Memory B cell (primary cell): ENCODE measurements around the gene SELENOS.

Source experiments
- ATAC-seq: fragments of 150-1000 bp; cut with Tn5 transposase; 2 replicates; pipeline ENCODE4 v1.10.0; 2021; ENCODE audit warnings: low read depth, mild to moderate bottlenecking, moderate library complexity
- DNase-seq, 2 donors: peaks; one replicate each; pipeline ENCODE4 v3.0.0; 2022; ENCODE audit warnings: low spot score in 2 of 2
- H3K27ac Mint-ChIP-seq: one replicate; pipeline ENCODE4 v1.8.0; 2022; ENCODE audit warnings: mild to moderate bottlenecking, moderate library complexity, mixed read lengths
- H3K27me3 Mint-ChIP-seq: one replicate; pipeline ENCODE4 v1.8.0; 2022; ENCODE audit warnings: mixed read lengths
- H3K36me3 Mint-ChIP-seq: one replicate; pipeline ENCODE4 v1.8.0; 2022; ENCODE audit warnings: mild to moderate bottlenecking, mixed read lengths
- H3K4me1 Mint-ChIP-seq: one replicate; pipeline ENCODE4 v1.8.0; 2022; ENCODE audit warnings: mixed read lengths
- H3K4me3 Mint-ChIP-seq: one replicate; pipeline ENCODE4 v1.8.0; 2022; ENCODE audit warnings: mild to moderate bottlenecking, moderate library complexity, mixed read lengths
- H3K9me3 Mint-ChIP-seq: one replicate; pipeline ENCODE4 v1.8.0; 2022; ENCODE audit warnings: mixed read lengths

SELENOS gene

DNA sequence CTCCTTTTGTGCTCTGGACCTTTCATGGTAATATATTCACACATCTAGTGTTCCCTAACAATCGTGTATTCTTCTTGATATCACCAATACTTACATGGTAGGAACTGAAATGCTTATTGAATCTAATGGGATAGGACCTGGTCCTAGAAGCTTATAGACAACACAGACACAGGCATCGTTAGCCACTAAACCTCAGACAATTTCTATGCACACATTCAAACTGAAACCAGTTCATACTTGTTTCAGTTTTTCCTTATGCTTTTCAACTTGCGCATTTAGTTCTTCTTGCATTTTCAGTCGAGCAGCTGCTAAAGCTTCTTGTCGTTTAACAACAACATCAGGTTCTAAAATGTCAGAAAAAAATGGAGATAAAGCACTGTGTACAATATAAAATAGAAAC is 2.3 kb downstream of the SELENOS start:
- peaks cover 3% of the 10 kb centered on the region for H3K4me1 Mint-ChIP-seq
- no peak overlapping the region for H3K4me3 Mint-ChIP-seq
- DNase-seq (no peak), ATAC-seq (no peak)
- no peaks in the 10 kb centered on the region for H3K27me3 Mint-ChIP-seq
- H3K9me3 Mint-ChIP-seq, result no peaks in the 10 kb centered on the region
- peaks cover 27% of the 10 kb centered on the region for H3K36me3 Mint-ChIP-seq
- H3K27ac Mint-ChIP-seq, result no peak overlapping the region

DNA sequence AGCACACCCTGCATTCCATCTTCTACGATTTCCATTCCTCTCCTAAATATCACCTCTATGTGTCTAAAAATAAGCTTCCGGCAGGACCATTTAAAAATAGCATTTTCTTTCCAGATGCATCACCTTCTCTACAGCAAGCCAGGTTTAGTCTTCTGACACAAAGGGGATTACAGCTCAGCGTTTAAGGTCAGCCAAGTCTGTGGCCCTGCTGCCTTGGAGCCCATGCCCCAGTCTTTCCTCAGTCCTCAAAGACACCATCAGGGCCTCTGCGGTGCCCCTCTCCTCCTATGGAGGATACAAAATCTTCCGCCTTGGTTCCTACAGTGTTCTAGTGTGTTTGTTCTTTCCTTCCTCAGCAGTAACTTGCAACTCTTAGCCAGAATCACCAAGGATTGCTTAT is 3.8 kb downstream of the SELENOS start:
- Mint-ChIP-seq H3K4me3 (no peak overlapping the region), H3K27ac (no peak overlapping the region), H3K27me3 (no peaks in the 10 kb centered on the region), H3K9me3 (no peaks in the 10 kb centered on the region), H3K4me1 (peaks cover 3% of the 10 kb centered on the region), H3K36me3 (peaks cover 30% of the 10 kb centered on the region)
- DNase-seq (no peak), ATAC-seq (no peak)

DNA sequence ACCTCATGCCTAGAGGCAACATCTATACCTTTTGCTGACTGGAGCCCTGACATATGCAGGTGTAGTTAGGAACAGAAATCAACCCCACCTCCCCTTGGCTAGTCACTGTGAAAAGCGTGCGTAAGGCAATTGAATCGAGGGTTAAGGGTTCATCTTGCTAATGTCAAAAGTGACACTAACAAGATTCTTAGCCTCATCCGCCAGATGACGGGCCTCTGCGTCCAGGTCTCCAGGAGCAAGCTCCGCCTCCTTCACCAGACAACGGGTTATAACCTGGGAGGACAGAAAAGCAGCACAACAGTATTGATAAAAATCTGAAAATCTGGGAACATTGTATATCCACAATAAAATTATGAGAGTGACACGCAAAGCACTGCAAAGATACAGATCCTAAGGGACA is 4.7 kb downstream of the SELENOS start:
- Mint-ChIP-seq H3K36me3 (peaks cover 30% of the 10 kb centered on the region), H3K4me1 (peaks cover 3% of the 10 kb centered on the region), H3K4me3 (no peak overlapping the region), H3K27me3 (no peaks in the 10 kb centered on the region), H3K9me3 (no peaks in the 10 kb centered on the region), H3K27ac (no peak overlapping the region)
- DNase-seq (no peak), ATAC-seq (no peak)

DNA sequence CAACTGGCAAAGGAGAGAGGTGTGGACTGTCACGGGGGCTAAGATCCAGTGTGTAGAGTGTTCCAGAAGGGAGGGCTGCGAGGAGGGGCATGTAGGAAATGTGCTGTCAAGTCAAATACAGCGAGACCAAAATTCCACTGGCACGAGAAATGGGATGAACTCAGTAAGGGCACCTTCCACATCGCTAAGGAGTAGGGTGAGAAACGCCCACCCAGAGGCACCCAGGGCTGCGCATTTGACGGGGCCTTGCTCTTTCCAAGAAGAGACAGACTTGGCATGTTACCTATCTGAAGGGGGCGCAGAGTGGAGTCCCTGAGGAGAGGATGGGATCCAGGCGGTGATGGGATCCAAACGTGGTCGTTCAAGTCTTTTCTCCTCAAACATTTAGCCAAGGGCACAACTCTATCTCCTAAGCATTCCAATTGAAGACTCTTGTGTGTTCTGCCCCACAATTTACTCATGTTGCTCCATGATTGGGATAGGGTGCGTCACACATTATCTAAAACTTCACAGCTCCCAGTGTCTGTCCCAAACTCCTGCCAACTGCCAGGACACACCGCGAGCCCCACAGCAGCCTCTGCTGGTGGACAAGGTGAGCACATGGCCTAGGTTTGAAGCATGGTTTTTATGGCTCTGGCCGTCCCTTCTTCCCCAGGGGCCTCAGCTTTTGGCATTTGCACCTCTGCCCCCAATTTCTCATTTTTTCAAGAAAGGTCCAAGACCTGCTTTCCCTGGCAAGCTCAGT is 7.6 kb downstream of the SELENOS start:
- Mint-ChIP-seq H3K36me3 (peaks cover 27% of the 10 kb centered on the region), H3K27me3 (no peaks in the 10 kb centered on the region), H3K4me1 (no peaks in the 10 kb centered on the region), H3K27ac (no peak overlapping the region), H3K9me3 (no peaks in the 10 kb centered on the region), H3K4me3 (no peak overlapping the region)
- ATAC-seq, result no peak
- DNase-seq, result no peak

DNA sequence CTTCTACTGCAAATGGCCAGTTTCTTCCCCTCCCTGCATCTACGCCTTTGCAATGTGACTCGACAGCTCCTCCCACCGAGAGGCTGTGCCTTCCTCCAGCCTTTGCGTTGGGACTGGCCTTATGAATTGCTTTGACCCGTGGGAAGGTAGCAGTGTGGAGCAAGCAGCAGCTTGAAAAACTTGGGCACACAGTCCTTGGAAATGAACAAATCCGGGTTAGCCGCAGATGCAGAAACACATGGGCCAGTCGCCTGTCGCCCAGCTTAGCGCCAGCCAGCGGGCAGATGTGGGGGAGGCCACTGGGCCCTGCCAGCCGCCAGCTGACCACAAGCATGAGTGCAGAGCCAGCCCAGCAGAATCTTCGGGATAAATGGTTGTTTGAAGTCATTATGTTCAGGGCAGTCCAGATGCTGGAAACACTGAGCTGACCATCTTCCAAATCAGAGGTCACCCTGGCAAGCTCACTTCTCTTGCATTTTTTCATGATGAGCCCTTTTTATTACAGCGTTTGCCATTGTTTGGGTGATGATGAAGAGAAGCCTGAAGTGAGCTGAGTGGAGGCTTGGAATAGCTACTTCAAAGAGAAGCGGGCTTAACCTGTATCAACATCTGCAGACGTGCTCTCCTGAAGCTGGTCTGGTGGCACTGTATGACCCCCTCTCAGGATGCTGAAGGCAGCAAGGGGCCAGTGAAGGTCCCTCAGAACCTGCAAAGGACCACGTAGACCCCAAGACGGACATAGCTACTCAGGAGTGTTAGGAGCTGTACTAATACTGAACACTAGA is 9.8 kb downstream of the SELENOS start:
- Mint-ChIP-seq H3K4me1 (no peaks in the 10 kb centered on the region), H3K36me3 (peaks cover 13% of the 10 kb centered on the region), H3K9me3 (no peaks in the 10 kb centered on the region), H3K27me3 (peaks cover under 1% of the 10 kb centered on the region), H3K4me3 (no peak overlapping the region), H3K27ac (no peak overlapping the region)
- DNase-seq (no peak), ATAC-seq (no peak)

DNA sequence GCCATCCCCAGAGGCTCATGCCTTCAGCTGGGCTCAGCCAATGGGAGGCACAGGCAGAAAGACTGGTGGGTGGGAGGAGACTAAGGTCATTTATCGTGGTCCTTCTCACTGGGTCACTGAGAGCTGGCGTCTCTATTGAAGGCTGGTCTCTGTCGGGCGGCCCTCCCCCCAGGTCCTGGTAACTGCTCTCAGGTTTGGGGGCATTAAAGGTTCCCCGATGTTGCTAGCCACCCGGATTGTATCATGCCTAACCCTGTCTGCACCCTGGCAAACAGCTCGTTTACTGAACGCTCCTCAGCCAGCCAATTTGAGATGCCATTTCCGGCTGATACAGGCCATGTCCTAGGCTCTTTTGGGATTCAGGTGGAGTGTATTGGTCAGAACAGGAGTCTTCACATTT is 10.5 kb downstream of the SELENOS start:
- Mint-ChIP-seq H3K27ac (no peak overlapping the region), H3K4me3 (no peak overlapping the region), H3K27me3 (peaks cover 2% of the 10 kb centered on the region), H3K9me3 (no peaks in the 10 kb centered on the region), H3K36me3 (peaks cover 9% of the 10 kb centered on the region), H3K4me1 (no peaks in the 10 kb centered on the region)
- ATAC-seq (no peak), DNase-seq (no peak)

DNA sequence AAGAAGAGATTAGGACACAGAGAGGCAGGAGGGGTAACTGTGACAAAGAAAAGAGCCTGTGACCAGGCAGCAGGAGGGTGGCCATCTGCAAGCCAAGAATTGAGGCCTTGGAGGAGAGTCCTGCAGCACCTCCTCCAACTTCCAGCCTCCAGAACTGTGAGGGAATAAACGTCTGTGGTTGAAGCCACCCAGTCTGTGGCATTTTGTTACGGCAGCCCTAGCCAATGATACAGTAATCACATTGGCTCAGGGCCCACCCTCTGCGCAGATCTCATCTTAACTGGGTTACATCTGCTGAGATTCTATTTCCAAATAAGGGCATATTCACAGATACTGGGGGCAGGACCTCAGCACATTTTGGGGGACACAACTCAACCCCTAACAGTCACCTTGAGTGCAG is 11.3 kb downstream of the SELENOS start:
- DNase-seq (no peak), ATAC-seq (no peak)
- no peak overlapping the region for H3K27ac Mint-ChIP-seq
- H3K4me1 Mint-ChIP-seq, result no peaks in the 10 kb centered on the region
- peaks cover 3% of the 10 kb centered on the region for H3K36me3 Mint-ChIP-seq
- H3K4me3 Mint-ChIP-seq, result no peak overlapping the region
- H3K9me3 Mint-ChIP-seq, result no peaks in the 10 kb centered on the region
- H3K27me3 Mint-ChIP-seq, result peaks cover 2% of the 10 kb centered on the region

DNA sequence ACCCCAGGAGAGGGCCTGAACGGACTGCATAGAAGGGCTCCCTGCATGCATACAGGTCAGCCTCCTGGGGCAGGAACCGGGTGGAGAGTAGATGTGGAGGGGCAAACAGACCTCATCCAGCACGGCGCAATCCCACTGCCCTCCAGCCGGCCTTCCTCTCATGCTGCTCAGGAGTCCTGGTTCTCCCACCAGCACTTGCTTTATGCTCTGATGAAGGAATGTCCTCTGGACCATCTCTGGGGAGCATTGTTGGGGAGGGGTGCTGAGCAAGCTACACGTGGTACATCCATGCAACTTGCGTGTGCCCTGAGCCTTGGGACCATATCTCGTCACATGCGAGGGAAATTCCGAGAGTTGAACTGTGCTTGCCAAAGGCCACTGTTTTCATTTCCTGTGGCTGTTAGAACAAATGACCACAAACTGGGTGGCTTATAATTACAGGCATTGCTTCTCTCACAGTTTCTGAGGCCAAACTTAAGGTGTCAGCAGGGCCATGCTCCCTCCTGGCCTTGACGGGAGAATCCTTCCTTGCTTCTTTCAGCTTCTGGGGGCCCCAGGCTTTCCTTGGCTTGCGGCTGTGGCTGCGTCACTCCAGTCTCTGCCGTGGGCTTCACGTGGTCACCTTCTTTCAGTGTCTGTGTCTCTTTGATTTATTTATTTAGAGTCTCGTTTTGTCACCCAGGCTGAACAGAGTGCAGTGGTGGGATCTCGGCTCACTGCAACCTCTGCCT is 12.2 kb downstream of the SELENOS start:
- H3K4me1 Mint-ChIP-seq, result no peaks in the 10 kb centered on the region

DNA sequence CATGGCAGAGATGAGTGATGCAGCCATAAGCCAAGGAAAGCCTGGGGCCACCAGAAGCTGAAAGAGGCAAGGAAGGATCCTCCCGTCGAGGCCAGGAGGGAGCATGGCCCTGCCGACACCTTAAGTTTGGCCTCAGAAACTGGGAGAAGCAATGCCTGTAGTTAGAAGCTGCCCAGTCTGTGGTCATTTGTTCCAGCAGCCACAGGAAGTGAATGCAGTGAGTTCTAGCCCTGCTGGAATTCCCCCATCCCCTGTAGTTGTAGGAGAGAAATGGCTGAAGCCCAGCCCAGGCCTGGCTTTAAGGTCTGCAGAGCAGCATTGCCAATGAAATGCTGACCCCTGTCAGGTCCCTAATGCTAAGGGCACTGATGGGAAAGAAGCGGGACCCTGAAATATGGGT is 13.3 kb downstream of the SELENOS start:
- ATAC-seq, result no peak
- Mint-ChIP-seq H3K27ac (no peak overlapping the region), H3K27me3 (peaks cover 3% of the 10 kb centered on the region)

More for the DNA sequence above, 12.2 kb downstream of the SELENOS start:
- H3K27me3 Mint-ChIP-seq, result peaks cover 2% of the 10 kb centered on the region
- no peaks in the 10 kb centered on the region for H3K9me3 Mint-ChIP-seq
- peaks cover 3% of the 10 kb centered on the region for H3K36me3 Mint-ChIP-seq
- ATAC-seq (no peak), DNase-seq (no peak)
- no peak overlapping the region for H3K27ac Mint-ChIP-seq
- no peak overlapping the region for H3K4me3 Mint-ChIP-seq

DNA sequence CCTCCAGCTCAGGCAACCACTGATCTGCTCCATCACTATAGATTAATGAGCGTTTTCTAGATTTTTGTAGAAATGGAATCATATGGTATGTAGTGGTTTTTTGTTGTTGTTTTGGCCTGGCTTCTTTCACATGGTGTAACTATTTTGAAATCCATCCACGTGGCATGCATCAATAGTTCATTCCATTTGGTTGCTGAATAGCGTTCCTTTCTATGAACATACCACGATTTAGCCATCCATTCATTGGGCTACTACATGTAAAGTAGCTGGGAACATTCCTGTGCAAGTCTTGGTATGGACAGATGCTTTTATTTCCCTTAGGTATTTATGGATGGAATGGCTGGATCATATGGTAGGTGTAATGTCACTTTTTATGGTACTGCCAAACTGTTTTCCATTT is 14.7 kb downstream of the SELENOS start:
- H3K36me3 Mint-ChIP-seq, result no peaks in the 10 kb centered on the region
- H3K27me3 Mint-ChIP-seq, result peaks cover 3% of the 10 kb centered on the region
- ATAC-seq (no peak), DNase-seq (no peak)
- H3K27ac Mint-ChIP-seq, result no peak overlapping the region
- H3K9me3 Mint-ChIP-seq, result no peaks in the 10 kb centered on the region
- H3K4me3 Mint-ChIP-seq, result no peak overlapping the region
- H3K4me1 Mint-ChIP-seq, result no peaks in the 10 kb centered on the region

More for the DNA sequence above, 13.3 kb downstream of the SELENOS start:
- Mint-ChIP-seq H3K9me3 (no peaks in the 10 kb centered on the region), H3K36me3 (peaks cover 1% of the 10 kb centered on the region), H3K4me3 (no peak overlapping the region), H3K4me1 (no peaks in the 10 kb centered on the region)
- no peak for DNase-seq

DNA sequence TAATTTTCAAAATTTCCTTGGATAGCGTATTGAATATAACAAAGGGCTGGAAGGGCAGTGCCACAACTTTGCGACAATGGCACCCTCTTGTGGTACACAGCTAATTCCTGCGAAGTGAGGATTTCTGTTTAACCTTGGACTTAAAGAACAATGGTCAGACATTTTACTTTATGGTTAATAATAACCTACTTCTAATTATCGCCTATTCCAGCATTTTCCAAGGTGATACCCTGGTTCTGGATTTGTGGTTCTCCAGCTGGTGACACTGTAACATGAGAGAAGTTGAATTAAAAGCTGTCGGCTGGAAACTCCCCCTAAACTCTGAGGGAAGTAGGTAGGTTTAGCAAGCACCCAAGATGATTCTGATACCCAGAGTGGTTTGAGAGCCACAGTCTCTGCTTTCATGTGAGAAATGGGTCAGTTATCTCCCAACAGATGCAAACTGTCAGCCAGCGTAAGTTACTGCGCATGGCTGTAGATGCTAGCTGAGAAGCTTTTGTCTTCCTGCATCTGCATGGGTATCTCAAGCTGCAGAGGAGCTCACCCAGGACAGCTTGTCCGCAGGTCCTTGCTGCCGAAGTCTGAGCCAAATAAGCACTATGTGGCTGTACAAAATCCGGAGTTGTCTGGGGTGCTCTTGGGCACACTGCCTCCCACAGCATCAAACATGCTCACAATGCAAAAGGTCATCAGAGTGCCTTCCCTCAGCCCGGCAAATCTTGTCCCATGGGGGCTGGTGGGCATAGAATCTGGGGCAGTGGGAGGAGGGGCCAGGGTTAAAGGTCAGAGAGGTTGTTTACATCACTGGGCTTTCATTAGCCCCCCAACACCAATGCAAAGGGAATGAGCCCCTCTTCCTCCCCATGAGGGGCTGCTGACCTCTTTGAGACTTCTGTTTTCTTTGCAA is 18.8 kb downstream of the SELENOS start:
- DNase-seq (peak in 1 of 2 donors; percentile 46), ATAC-seq (peak; percentile 74)
- no peaks in the 10 kb centered on the region for H3K4me1 Mint-ChIP-seq
- no peaks in the 10 kb centered on the region for H3K36me3 Mint-ChIP-seq
- no peak overlapping the region for H3K4me3 Mint-ChIP-seq
- peaks cover 3% of the 10 kb centered on the region for H3K27me3 Mint-ChIP-seq
- no peak overlapping the region for H3K27ac Mint-ChIP-seq
- H3K9me3 Mint-ChIP-seq, result no peaks in the 10 kb centered on the region

DNA sequence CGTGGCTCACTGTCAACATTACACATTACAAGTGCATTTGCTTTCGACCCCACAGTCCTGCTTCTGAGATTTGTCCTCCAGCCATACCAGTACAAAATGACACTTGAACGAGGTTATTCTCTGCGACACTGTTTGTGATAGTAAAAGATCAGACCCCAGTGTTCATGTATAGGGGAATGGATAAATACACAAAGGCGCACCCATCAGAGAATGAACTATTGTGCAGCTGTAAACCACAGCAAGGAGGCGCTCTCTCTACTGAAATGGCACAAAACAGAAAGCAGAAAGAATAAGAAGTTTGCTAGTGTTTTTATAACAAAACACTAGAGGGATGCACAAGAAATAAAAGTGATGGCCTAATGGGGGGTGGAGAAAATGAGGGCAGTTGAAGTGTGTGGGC is 20.5 kb downstream of the SELENOS start:
- no peak overlapping the region for H3K27ac Mint-ChIP-seq
- no peaks in the 10 kb centered on the region for H3K36me3 Mint-ChIP-seq
- peaks cover 2% of the 10 kb centered on the region for H3K27me3 Mint-ChIP-seq
- ATAC-seq (no peak), DNase-seq (no peak)
- no peak overlapping the region for H3K4me3 Mint-ChIP-seq
- H3K9me3 Mint-ChIP-seq, result no peaks in the 10 kb centered on the region
- H3K4me1 Mint-ChIP-seq, result peaks cover 7% of the 10 kb centered on the region

DNA sequence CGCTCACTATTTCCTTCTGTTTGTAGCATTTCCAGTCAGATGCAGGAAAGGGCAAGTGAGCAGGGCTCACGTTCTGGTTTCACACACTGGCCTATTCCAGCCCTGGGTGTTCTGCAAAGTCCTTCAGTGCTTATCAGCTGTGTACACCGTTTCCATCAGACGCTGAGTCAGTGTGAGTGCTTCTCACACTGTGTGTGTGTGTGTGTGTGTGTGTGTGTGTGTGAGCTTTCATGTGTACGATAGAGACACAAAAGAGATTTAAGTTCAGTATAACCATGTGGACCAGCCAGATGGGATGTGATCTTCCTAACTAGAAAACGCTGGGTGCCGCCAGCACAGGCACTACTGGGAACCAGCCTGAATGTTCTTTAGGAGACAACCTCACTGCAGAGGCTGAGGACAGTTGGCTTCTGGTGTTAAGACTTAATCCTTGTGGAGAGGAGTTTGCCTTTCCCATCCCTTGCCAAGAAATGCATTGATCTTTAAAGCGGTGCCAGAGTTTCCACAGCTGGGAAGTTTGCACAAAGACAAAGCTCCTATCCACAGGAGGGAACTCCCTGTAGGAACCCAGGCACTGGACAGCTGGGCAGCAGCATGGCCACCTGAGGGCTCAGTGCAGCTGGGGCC is 21.6 kb downstream of the SELENOS start:
- Mint-ChIP-seq H3K4me3 (no peak overlapping the region), H3K4me1 (peaks cover 7% of the 10 kb centered on the region), H3K9me3 (no peaks in the 10 kb centered on the region), H3K27me3 (peaks cover 2% of the 10 kb centered on the region), H3K27ac (no peak overlapping the region), H3K36me3 (no peaks in the 10 kb centered on the region)
- no peak for DNase-seq
- ATAC-seq, result no peak
